HG02642 (cell line): ENCODE measurements around the gene SRRD.

Experiments
- ATAC-seq: cut with Tn5 transposase; IDR thresholded peaks from one replicate; pipeline ENCODE4 v1.9.1; 2021; ENCODE audit warnings: mild to moderate bottlenecking; ENCODE audit not compliant: unreplicated experiment, poor library complexity

SRRD gene

DNA sequence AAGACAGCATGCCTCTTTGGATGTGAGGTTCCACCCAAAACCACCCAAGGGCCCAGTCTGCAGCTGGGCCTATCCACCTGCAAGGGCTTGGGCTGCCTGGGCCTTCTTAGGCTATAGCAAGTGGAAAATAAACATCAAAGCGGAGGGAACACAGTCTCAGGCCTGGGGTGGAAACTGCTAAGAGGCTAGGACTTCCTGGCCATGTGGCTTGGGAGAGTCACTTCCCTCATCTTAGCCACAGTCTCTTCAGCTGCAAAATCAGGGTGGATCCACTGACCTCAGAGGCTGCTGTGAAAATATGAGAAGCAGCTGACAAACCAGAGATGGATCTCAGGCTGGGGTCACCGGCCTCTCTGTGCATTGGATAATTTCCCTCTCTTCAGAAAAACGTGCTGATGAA, 59.2 kb downstream of the SRRD start:
- no peak for ATAC-seq
